Measurements from ENCODE around the gene ELP1.

DNA sequence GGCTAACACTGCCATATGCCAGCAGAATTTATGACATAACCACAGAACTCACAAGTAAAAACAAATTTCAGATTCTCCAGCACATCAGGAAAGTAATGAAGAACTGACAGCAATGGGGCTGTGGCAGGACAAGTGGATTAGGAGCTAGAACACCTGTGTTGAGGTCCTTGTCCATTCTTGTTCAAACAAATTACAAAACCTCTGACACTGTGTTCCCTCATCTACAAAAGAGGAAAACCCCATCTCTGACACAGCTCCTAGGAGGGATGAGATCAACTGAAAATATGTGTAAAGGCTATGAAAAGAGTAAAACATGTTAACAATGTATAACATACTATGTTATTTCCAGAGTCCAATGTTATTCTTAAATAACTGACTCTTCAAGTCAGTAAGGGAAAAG, 23.5 kb downstream of the ELP1 start:
- TF ChIP-seq, protein P1, sequence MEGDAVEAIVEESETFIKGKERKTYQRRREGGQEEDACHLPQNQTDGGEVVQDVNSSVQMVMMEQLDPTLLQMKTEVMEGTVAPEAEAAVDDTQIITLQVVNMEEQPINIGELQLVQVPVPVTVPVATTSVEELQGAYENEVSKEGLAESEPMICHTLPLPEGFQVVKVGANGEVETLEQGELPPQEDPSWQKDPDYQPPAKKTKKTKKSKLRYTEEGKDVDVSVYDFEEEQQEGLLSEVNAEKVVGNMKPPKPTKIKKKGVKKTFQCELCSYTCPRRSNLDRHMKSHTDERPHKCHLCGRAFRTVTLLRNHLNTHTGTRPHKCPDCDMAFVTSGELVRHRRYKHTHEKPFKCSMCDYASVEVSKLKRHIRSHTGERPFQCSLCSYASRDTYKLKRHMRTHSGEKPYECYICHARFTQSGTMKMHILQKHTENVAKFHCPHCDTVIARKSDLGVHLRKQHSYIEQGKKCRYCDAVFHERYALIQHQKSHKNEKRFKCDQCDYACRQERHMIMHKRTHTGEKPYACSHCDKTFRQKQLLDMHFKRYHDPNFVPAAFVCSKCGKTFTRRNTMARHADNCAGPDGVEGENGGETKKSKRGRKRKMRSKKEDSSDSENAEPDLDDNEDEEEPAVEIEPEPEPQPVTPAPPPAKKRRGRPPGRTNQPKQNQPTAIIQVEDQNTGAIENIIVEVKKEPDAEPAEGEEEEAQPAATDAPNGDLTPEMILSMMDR (IDR thresholded peaks at IDR 0.05; ENCODE audit: insufficient read depth, low read depth, low read length) = no peak
- TF ChIP-seq EZH2 (IDR thresholded peaks at IDR 0.05; ENCODE audit: insufficient read depth, low read length) = no peak
